ENCODE results near the gene SETSIP. TPM values are rescaled to one million over a fixed set of nuclear protein-coding genes. Genes with fewer than 3 reads are reported as not detected.

SETSIP gene, protein sequence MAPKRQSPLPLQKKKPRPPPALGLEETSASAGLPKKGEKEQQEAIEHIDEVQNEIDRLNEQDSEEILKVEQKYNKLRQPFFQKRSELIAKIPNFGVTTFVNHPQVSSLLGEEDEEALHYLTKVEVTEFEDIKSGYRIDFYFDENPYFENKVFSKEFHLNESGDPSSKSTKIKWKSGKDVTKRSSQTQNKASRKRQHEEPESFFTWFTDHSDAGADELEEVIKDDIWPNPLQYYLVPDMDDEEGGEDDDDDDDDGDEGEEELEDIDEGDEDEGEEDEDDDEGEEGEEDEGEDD
- 0.13 TPM in 1 of 2 replicates, not detected in the other for total RNA-seq

DNA sequence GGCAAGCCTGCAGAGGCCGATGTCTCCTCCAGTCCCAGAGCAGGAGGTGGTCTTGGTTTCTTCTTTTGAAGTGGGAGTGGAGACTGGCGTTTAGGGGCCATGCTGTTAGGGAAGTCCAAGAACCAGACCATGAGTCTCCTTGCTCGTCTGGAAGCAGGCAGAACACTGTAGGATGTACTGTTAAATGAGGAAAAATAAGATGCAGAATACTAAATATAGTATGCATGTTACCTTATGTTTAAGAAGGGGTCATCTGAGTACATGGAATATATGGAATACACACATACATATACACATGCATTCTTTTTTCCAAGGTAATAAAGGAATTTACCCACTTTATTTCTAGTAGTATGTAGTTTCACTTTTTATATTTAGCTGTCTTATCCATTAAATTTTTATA lies at the start of gene SETSIP:
Gene SETSIP, minus strand, starts transcription at position 101 of the 400 bp plus-strand sequence. Its CDS starts 0 bp downstream, at position 101.

GRCh38 chr1:92080128-92080985 lies 5.1 kb upstream of the SETSIP start, which contains the start of gene BTBD8:
TSS of gene BTBD8 (plus strand) at chr1:92080345. CDS start at chr1:92080572, 227 bp downstream.

Other genes starting within 250 kb of the SETSIP start
- 6.5 and 7.5 TPM in 2 replicates for gene TGFBR3, start 189.3 kb downstream of the SETSIP start, total RNA-seq
- gene BRDT, start 126.0 kb downstream of the SETSIP start, total RNA-seq: not detected in 2 replicates
- 10.3 and 10.9 TPM in 2 replicates for gene EPHX4, start 45.4 kb downstream of the SETSIP start, total RNA-seq
- 1.1 and 2.1 TPM in 2 replicates for gene BTBD8, start 4.9 kb upstream of the SETSIP start, total RNA-seq
- not detected in 2 replicates for gene C1orf146, start 142.5 kb upstream of the SETSIP start, total RNA-seq
- gene GLMN, start 223.6 kb upstream of the SETSIP start, total RNA-seq: 9.8 and 11.0 TPM in 2 replicates
- gene RPAP2, start 223.6 kb upstream of the SETSIP start, total RNA-seq: 10.8 and 16.5 TPM in 2 replicates

Data from mammary microvascular endothelial cell (primary cell).